Suppressor macrophage treated with lipopolysaccharide for 4 hours (primary cell): ENCODE results near the gene UST.
"Not testable (repeated sequence)": the region's sequence is repeated elsewhere in the genome, so short reads cannot be mapped to it uniquely, and the experiment has no call there.

Source experiments
- DNase-seq: peaks from one replicate; pipeline ENCODE4 v3.0.0-alpha.2; 2020

The UST gene

GRCh38 chr6:148912252-148912651 lies 165.4 kb downstream of the UST start:
- DNase-seq, result no peak

- DNase-seq, result no peak
Observed at GRCh38 chr6:148915810-148916209, 169.0 kb downstream of the UST start.

- not testable (repeated sequence) for DNase-seq
Observed at GRCh38 chr6:148916485-148916884, 169.7 kb downstream of the UST start.

- DNase-seq, result no peak
Observed at GRCh38 chr6:148924226-148925012, 177.6 kb downstream of the UST start.

- no peak for DNase-seq
Observed at GRCh38 chr6:148925701-148926100, 178.9 kb downstream of the UST start.

- no peak for DNase-seq
Observed at GRCh38 chr6:148926478-148926877, 179.6 kb downstream of the UST start.

GRCh38 chr6:148927586-148927985 lies 180.8 kb downstream of the UST start:
- DNase-seq, result no peak

GRCh38 chr6:148928811-148929210 lies 182.0 kb downstream of the UST start:
- DNase-seq, result no peak

GRCh38 chr6:148932208-148932607 lies 185.4 kb downstream of the UST start:
- no peak for DNase-seq

GRCh38 chr6:148932731-148933130 lies 185.9 kb downstream of the UST start:
- DNase-seq, result no peak

GRCh38 chr6:148934539-148934938 lies 187.7 kb downstream of the UST start:
- peak; percentile 12 for DNase-seq

GRCh38 chr6:148934961-148935360 lies 188.1 kb downstream of the UST start:
- no peak for DNase-seq

GRCh38 chr6:148935705-148936435 lies 189.0 kb downstream of the UST start:
- DNase-seq, result peak; percentile 19

- DNase-seq, result no peak
Observed at GRCh38 chr6:148943451-148943850, 196.6 kb downstream of the UST start.

GRCh38 chr6:148944608-148945007 lies 197.8 kb downstream of the UST start:
- no peak for DNase-seq

- DNase-seq, result no peak
Observed at GRCh38 chr6:148945301-148946021, 198.6 kb downstream of the UST start.

- peak; percentile 87 for DNase-seq
Observed at GRCh38 chr6:148947621-148948444, 201.0 kb downstream of the UST start.

- no peak for DNase-seq
Observed at GRCh38 chr6:148951662-148952061, 204.8 kb downstream of the UST start.

- DNase-seq, result no peak
Observed at GRCh38 chr6:148952147-148953035, 205.6 kb downstream of the UST start.

GRCh38 chr6:148954461-148954860 lies 207.6 kb downstream of the UST start:
- DNase-seq, result no peak

GRCh38 chr6:148954934-148955333 lies 208.1 kb downstream of the UST start:
- no peak for DNase-seq

GRCh38 chr6:148955441-148955840 lies 208.6 kb downstream of the UST start:
- DNase-seq, result no peak
